BLaER1 (cell line): ENCODE measurements around the gene EXTL1.
A peak's percentile ranks its signal among the peaks of the same experiment; 100 is the strongest.

Source experiments
- H3K27ac ChIP-seq: shearing (Covaris generic); formaldehyde crosslinking; 2 replicates; pipeline ENCODE4 v1.8.1; 2022
- H3K27me3 ChIP-seq: shearing (Covaris generic); formaldehyde crosslinking; 2 replicates; pipeline ENCODE4 v1.8.1; 2022
- H3K36me3 ChIP-seq: shearing (Covaris generic); formaldehyde crosslinking; 2 replicates; pipeline ENCODE4 v1.8.1; 2022
- H3K4me1 ChIP-seq: shearing (Covaris generic); formaldehyde crosslinking; 2 replicates; pipeline ENCODE4 v1.8.1; 2022
- H3K4me2 ChIP-seq: shearing (Covaris generic); formaldehyde crosslinking; 2 replicates; pipeline ENCODE4 v1.8.1; 2022
- H3K4me3 ChIP-seq: shearing (Covaris generic); formaldehyde crosslinking; 2 replicates; pipeline ENCODE4 v1.8.1; 2022
- H3K9ac ChIP-seq: shearing (Covaris generic); formaldehyde crosslinking; 2 replicates; pipeline ENCODE4 v1.8.1; 2022
- H3K9me3 ChIP-seq: shearing (Covaris generic); formaldehyde crosslinking; 2 replicates; pipeline ENCODE4 v1.8.1; 2022
- H4K20me1 ChIP-seq: shearing (Covaris generic); formaldehyde crosslinking; 2 replicates; pipeline ENCODE4 v1.8.1; 2022
- Cebpa-rat ChIP-seq: shearing (Covaris generic); IDR thresholded peaks from 2 replicates; pipeline ENCODE4 v1.8.1; 2022

EXTL1 gene

DNA sequence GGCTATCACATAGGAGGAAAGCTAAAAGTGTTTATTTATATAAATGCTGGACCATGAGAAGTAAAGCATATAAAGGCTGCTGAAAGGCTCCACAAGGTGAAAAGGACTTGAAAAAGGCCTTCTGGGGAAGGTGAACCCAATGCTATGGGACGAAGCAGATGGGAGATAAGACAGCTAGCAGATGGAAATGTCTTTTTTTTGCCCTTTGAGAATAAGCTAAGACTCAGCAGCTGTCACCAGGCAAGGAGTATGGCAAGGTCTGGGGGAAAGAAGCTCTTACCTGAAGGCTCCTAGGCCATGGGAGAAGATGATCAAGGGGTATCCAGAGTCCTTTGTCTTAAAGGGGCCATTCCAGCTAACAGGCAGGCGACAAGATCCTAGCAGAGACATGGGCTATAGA lies 33.6 kb upstream of the EXTL1 start:
- H3K4me3 ChIP-seq, result no peak overlapping the region
- TF ChIP-seq Cebpa-rat, result no peak
- H3K9ac ChIP-seq, result no peak overlapping the region
- H3K27ac ChIP-seq, result no peak overlapping the region
- H3K4me2 ChIP-seq, result no peak overlapping the region
- H3K36me3 ChIP-seq, result peaks cover 47% of the 10 kb centered on the region
- H3K9me3 ChIP-seq, result no peaks in the 10 kb centered on the region
- H3K27me3 ChIP-seq, result no peaks in the 10 kb centered on the region
- H3K4me1 ChIP-seq, result peaks cover 33% of the 10 kb centered on the region
- no peaks in the 10 kb centered on the region for H4K20me1 ChIP-seq

DNA sequence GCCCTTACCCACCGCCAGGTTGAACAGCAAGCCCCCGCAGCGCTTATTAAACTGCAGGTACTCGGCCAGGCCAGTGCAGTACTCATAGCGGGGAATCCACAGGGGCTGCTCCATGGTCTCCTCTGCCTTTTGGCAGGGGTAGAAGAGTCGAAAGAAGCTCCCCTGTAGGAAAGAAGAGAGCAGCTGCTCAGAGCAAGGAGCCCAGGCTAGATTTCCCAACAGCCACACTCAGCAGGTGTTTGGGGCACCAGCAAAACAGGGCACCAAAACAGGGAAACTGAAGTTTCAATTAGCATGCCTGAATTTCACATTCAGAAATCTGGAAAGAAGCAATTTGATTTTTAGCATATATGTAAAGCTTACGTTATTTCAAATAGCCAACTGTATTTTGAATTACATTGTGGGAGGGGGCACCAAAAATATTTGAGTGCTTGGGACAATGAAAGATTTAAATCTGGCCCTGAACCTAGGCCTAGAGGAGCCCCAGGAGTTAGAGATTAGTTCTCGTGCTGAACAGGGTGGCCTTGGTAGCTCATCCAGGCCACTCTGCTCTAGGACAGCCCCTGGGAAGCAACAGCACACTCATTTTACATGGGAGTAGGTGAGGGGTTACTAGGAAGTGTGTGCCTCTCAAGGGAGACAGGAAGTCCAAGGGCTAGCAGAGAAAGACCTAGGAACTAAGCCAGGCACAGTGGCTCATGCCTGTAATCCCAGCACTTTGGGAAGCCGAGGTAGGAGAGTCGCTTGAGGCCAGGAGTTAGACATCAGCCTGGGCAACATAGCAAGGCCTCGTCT lies 31.9 kb upstream of the EXTL1 start:
- no peak overlapping the region for H3K4me3 ChIP-seq
- H3K9ac ChIP-seq, result peak overlapping the region; percentile 67
- TF ChIP-seq Cebpa-rat, result no peak
- no peaks in the 10 kb centered on the region for H4K20me1 ChIP-seq
- no peaks in the 10 kb centered on the region for H3K27me3 ChIP-seq
- peak overlapping the region; percentile 79 for H3K27ac ChIP-seq
- no peaks in the 10 kb centered on the region for H3K9me3 ChIP-seq
- H3K36me3 ChIP-seq, result peaks cover 32% of the 10 kb centered on the region
- peak overlapping the region; percentile 81 for H3K4me2 ChIP-seq
- peaks cover 48% of the 10 kb centered on the region for H3K4me1 ChIP-seq

DNA sequence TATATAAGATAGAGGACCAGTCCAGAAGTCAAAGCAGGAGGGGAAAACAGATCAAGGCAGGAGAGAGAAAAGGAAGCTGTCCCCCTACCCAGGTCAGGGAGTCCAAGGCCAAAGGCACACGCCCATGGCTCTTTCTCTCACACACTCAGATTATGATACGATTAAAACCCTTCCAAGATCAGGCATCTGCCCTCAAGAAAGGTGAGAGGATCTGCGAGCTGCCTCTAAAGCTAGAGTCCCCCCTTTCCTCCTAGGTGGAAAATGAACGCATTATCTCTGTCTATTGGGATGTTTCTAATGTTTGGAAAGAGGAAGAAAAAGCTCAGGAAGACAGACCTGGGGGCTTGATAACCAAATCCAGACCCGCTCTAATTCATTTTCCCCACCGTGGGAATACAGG lies 31.3 kb upstream of the EXTL1 start:
- H3K4me1 ChIP-seq, result peaks cover 48% of the 10 kb centered on the region
- no peaks in the 10 kb centered on the region for H3K9me3 ChIP-seq
- no peak for TF ChIP-seq Cebpa-rat
- no peaks in the 10 kb centered on the region for H3K27me3 ChIP-seq
- peak overlapping the region; percentile 79 for H3K27ac ChIP-seq
- H3K36me3 ChIP-seq, result peaks cover 27% of the 10 kb centered on the region
- H3K4me2 ChIP-seq, result peak overlapping the region; percentile 81
- H4K20me1 ChIP-seq, result no peaks in the 10 kb centered on the region
- peak overlapping the region; percentile 67; the same call in 1 of the 2 replicates for H3K9ac ChIP-seq
- H3K4me3 ChIP-seq, result peak overlapping the region; percentile 50

DNA sequence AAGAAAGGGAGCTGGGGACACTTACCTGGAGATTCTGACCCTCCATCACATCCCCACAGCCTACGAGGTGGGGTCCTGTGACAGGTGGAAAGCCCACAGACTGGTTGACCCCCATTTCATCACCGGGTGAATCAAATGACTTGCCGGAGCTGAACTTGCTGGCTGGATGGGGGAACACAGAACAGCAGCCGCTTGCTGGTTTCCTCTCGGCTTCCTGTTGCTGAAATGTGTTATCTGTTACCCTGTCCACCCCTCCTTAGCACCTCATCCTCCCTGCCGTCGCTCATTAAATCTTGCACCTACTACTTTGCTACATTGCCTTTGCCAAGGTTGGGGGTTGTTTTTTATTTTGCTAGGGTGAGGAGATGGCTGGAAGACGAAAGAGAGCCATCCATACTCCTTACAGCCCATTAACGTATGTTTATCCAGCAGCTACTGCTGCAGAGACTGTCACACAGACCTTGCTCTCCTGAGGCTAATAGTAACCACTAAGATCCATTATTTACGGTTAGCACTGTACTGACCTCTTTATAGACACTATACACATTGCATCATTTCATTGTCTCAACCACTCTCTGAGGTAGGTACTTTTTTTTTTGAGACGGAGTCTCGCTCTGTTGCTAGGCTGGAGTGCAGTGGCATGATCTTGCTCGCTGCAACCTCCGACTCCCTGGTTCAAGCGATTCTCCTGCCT lies 30.7 kb upstream of the EXTL1 start:
- no peak for TF ChIP-seq Cebpa-rat
- Histone ChIP-seq H4K20me1 (no peaks in the 10 kb centered on the region), H3K27me3 (no peaks in the 10 kb centered on the region), H3K36me3 (peaks cover 21% of the 10 kb centered on the region), H3K9ac (peak overlapping the region; percentile 67; the same call in 1 of the 2 replicates), H3K27ac (peak overlapping the region; percentile 79), H3K9me3 (no peaks in the 10 kb centered on the region), H3K4me2 (peak overlapping the region; percentile 81), H3K4me3 (peak overlapping the region; percentile 50), H3K4me1 (peaks cover 50% of the 10 kb centered on the region)

DNA sequence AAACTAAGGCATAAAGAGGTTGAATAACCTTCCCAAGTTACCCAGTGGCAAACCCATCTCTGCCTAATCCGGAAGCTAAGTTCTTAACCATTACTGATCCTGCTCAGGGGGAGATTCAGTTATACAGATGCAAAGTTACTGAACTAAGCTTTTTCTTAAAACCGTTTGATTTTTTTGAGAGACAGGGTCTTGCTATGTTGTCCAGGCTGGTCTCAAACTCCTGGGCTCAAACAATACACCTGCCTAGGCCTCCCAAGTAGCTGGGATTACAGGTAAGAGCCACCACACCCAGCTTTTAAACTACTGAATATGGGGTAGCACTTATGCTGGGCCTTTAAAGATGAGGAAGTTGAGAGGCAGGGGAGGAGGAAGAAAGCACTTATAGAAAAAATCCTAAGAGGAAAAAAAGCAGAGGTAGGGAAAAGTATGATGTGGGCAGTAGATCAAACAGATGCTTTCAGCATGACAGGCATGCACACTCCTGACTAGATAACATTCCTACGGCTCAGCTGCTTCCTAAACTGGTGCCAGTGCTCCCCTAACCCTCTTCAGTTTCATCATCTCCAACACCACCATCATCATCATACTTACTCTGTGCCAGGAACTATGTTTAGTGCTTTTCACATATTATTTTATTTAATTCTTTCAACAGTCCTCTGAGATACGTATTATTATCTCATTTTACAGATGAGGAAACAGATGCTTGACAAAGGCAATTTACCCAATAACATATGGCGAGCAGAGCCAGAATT lies 29.5 kb upstream of the EXTL1 start:
- H4K20me1 ChIP-seq, result no peaks in the 10 kb centered on the region

DNA sequence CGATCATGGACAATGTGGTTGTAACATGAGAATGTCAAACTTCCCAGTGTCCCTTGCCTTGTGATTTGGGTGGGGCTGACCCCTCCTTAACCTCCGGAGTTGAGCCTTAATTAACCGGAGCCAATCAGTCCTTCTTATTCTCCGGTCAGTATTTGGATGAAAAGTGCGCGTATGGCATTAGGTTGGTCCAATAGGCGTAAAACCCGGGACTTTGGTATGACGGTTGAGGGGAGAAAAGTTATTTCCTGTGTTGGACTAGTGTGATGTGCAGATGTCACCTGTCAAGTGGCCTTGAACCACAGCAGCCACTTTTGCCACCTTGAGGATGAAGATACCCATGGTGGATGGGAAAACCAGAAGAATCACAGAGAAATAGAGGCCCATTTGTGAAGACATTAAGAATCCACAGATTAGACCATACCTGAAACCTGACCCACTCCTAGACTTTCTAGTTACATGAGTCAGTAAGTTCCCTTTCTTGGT lies 28.8 kb upstream of the EXTL1 start:
- Histone ChIP-seq H3K36me3 (peaks cover 7% of the 10 kb centered on the region), H3K4me3 (no peak overlapping the region), H3K27ac (no peak overlapping the region), H3K9ac (no peak overlapping the region), H3K27me3 (no peaks in the 10 kb centered on the region), H4K20me1 (no peaks in the 10 kb centered on the region), H3K4me1 (peaks cover 66% of the 10 kb centered on the region), H3K9me3 (no peaks in the 10 kb centered on the region), H3K4me2 (no peak overlapping the region)
- no peak for TF ChIP-seq Cebpa-rat

More for the DNA sequence above, 29.5 kb upstream of the EXTL1 start:
- no peak overlapping the region for H3K4me2 ChIP-seq
- peaks cover 62% of the 10 kb centered on the region for H3K4me1 ChIP-seq
- H3K4me3 ChIP-seq, result no peak overlapping the region
- no peaks in the 10 kb centered on the region for H3K27me3 ChIP-seq
- no peak overlapping the region for H3K9ac ChIP-seq
- no peaks in the 10 kb centered on the region for H3K9me3 ChIP-seq
- peaks cover 12% of the 10 kb centered on the region for H3K36me3 ChIP-seq
- no peak overlapping the region for H3K27ac ChIP-seq
- no peak for TF ChIP-seq Cebpa-rat

DNA sequence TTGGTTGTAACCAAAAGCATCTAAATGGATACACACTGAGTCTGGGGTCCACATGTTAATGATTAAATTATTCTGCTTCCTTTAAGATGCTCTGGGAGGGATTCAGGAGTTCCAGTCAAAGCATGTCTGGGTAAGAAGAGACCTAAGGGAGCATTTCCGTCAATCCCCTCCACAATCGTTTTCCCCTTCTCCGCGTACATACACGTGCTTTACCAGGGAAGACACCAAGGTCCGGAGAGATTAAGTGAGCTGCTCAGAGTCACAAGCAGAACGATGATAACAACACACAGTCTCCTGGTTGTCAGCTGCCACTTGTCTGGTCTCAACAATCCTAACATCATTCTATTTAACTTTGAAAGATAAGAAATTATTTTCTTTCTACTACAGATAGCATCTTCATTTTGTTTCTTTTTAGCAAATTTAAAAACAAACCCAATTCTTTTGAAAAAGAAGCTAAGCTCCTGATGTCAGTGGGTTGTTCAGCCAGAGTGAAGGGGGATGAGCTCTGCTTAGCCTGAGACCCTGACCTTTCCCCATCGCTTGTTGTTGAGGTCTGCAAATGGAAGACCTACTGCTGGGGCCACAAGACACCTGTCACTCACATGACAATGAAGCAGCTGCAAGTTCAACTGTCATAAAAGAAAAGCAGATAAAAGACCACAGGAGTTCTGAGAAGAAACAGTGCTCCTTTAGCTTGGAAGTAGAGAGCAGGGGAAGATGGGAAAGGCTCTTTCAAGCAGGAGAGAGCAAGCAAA lies 28.2 kb upstream of the EXTL1 start:
- no peaks in the 10 kb centered on the region for H4K20me1 ChIP-seq
- no peaks in the 10 kb centered on the region for H3K9me3 ChIP-seq
- TF ChIP-seq Cebpa-rat, result no peak
- peak overlapping the region; percentile 33; the same call in 1 of the 2 replicates for H3K4me2 ChIP-seq
- no peak overlapping the region for H3K4me3 ChIP-seq
- peaks cover 68% of the 10 kb centered on the region for H3K4me1 ChIP-seq
- H3K27me3 ChIP-seq, result no peaks in the 10 kb centered on the region
- H3K9ac ChIP-seq, result no peak overlapping the region
- H3K27ac ChIP-seq, result peak overlapping the region; percentile 10; the same call in 1 of the 2 replicates
- peaks cover under 1% of the 10 kb centered on the region; the same call in 1 of the 2 replicates for H3K36me3 ChIP-seq

DNA sequence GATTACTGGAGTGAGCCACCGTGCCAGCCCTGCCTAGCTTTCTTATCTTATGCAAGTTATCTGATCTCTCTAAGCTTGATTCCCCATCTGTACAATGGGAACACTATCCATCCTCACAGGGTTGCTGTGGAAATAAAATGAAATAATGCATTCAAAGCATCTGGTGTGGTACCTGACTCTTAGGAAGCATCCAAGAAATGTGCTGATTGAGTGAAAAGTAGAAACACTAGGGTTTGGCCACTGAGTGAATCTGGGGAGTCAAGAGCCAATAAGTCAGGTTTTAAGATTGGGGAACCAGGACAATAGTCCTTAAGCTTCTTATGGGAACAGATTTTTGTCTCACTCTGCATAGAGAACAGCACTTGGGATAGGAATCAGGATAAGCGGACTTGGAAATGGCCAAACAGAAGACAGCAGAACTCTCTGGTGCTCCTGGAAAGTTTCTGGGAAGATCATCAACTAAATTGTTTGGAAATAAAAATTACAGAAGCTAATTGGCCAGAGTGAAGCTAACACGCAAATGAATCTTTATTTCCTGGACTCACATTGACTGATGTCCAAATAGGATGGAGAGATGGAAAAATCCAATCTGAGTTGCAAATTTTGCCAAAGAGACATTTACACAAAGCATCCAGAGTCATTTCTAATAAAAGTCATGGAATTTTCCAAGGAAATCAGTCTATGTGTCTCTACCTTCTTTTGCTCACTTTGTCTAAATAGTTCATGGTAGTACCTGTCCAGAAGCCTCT lies 27.0 kb upstream of the EXTL1 start:
- no peaks in the 10 kb centered on the region for H3K9me3 ChIP-seq
- no peak for TF ChIP-seq Cebpa-rat
- no peak overlapping the region for H3K9ac ChIP-seq
- no peaks in the 10 kb centered on the region for H4K20me1 ChIP-seq
- no peak overlapping the region for H3K4me3 ChIP-seq
- H3K4me2 ChIP-seq, result no peak overlapping the region
- H3K4me1 ChIP-seq, result peaks cover 68% of the 10 kb centered on the region
- no peaks in the 10 kb centered on the region for H3K36me3 ChIP-seq
- H3K27me3 ChIP-seq, result no peaks in the 10 kb centered on the region
- no peak overlapping the region for H3K27ac ChIP-seq
